SK-N-MC (cell line): ENCODE data around the gene AP3B2.

Experiments used
- EZH2 ChIP-seq: fragments of 200-600 bp; sonication (generic); IDR thresholded peaks from one replicate; pipeline ENCODE4 v1.6.1; 2017; ENCODE audit warnings: antibody characterized with exemption
- POLR2AphosphoS5 ChIP-seq: IDR thresholded peaks from 2 replicates; pipeline ENCODE4 v1.6.1; 2012; ENCODE audit warnings: mild to moderate bottlenecking, low read depth, low read length, borderline replicate concordance

- TF ChIP-seq POLR2AphosphoS5 (no peak), EZH2 (no peak)
Observed at GRCh38 chr15:82688691-82689090, 21.0 kb downstream of the AP3B2 start.
